Activated CD8-positive, alpha-beta T cell treated with anti-CD3 and anti-CD28 coated beads for 36 hours (primary cell): ENCODE data around the gene SLC46A2. TPM values are rescaled to one million over a fixed set of nuclear protein-coding genes. Genes with fewer than 3 reads are reported as not detected.

Source experiments
- ATAC-seq: fragments of 200-7000 bp; cut with Tn5 transposase; one replicate; pipeline ENCODE4 v1.10.0; 2021; ENCODE audit warnings: mild to moderate bottlenecking, moderate library complexity
- CTCF ChIA-PET: fragments of 350-600 bp; sonication (Branson Sonifier 250); formaldehyde crosslinking; loops from one replicate; lab custom pipeline; 2021; ENCODE audit warnings: antibody characterized with exemption; lab: Charles Lee
- POLR2A ChIA-PET: fragments of 350-600 bp; sonication (Branson Sonifier 250); formaldehyde crosslinking; loops from one replicate; lab custom pipeline; 2021; ENCODE audit warnings: antibody characterized with exemption; lab: Charles Lee
- DNase-seq: peaks from one replicate; pipeline ENCODE4 v3.0.0-alpha.2; 2020
- H3K27ac Mint-ChIP-seq: one replicate; pipeline ENCODE4 v1.8.0; 2021; ENCODE audit warnings: mild to moderate bottlenecking, mixed read lengths
- H3K27me3 Mint-ChIP-seq: one replicate; pipeline ENCODE4 v1.8.0; 2021; ENCODE audit warnings: mixed read lengths
- H3K36me3 Mint-ChIP-seq: one replicate; pipeline ENCODE4 v1.8.0; 2021; ENCODE audit warnings: low read depth, mixed read lengths
- H3K4me1 Mint-ChIP-seq: one replicate; pipeline ENCODE4 v1.8.0; 2021; ENCODE audit warnings: low read depth, mixed read lengths
- H3K4me3 Mint-ChIP-seq: one replicate; pipeline ENCODE4 v1.8.0; 2021; ENCODE audit warnings: mild to moderate bottlenecking, moderate library complexity, mixed read lengths
- H3K9me3 Mint-ChIP-seq: one replicate; pipeline ENCODE4 v1.8.0; 2021; ENCODE audit warnings: mixed read lengths
- intact Hi-C: fragments of 100-400 bp; cut with micrococcal nuclease; formaldehyde crosslinking; loops from one replicate; pipeline ENCODE4 v1.10.0; 2022
- total RNA-seq, 2 experiments: library from RNA; stranded (reverse); gene quantifications; one replicate each; pipeline ENCODE4 v1.2.3, GENCODE V29; 2021
- TF ChIP-seq, protein P1 (sequence below): fragments of 200-600 bp; IDR thresholded peaks from one replicate; pipeline ENCODE4 v1.8.0; 2022; ENCODE audit warnings: antibody characterized with exemption, mild to moderate bottlenecking

SLC46A2 gene
- total RNA-seq, 2 experiments from 2014 or later: not detected

DNA sequence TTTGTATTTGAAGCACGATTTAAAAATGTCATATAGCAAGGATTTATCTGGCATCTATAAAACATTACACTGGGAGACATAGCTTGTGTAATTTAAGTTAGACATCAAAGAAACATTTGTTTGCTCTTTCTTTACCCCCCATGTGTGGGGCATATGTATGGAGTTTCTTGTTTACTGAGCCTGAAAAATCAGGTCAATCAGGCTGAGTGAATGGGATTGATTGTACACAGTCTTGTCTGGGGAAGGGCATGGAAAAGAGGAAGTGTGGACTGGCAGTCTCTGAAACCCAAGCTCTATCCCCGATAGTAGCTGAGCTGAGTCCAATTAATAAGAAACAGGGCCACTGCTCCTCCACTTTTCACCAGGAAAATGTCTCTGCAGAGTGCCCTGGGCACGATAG, 49.4 kb downstream of the SLC46A2 start:
- ChIA-PET POLR2A (no interaction called here), CTCF (interaction anchor here (1.7 to 6.3 kb wide), 2 partner anchors 18 to 62 kb away, joined by 3 to 89 read pairs; no protein-coding TSS in a partner anchor)
- no peak for ATAC-seq
- intact Hi-C loops: loop anchor here (5.0 kb wide), 1 partner anchor 61 kb away; no protein-coding TSS in a partner anchor
- H3K9me3 Mint-ChIP-seq: no peaks in the 10 kb centered on the region
- H3K4me3 Mint-ChIP-seq: no peak overlapping the region
- no peaks in the 10 kb centered on the region for H3K36me3 Mint-ChIP-seq
- DNase-seq: no peak
- H3K27me3 Mint-ChIP-seq: no peaks in the 10 kb centered on the region
- no peak overlapping the region for H3K27ac Mint-ChIP-seq
- peaks cover 10% of the 10 kb centered on the region for H3K4me1 Mint-ChIP-seq
- TF ChIP-seq, protein P1, sequence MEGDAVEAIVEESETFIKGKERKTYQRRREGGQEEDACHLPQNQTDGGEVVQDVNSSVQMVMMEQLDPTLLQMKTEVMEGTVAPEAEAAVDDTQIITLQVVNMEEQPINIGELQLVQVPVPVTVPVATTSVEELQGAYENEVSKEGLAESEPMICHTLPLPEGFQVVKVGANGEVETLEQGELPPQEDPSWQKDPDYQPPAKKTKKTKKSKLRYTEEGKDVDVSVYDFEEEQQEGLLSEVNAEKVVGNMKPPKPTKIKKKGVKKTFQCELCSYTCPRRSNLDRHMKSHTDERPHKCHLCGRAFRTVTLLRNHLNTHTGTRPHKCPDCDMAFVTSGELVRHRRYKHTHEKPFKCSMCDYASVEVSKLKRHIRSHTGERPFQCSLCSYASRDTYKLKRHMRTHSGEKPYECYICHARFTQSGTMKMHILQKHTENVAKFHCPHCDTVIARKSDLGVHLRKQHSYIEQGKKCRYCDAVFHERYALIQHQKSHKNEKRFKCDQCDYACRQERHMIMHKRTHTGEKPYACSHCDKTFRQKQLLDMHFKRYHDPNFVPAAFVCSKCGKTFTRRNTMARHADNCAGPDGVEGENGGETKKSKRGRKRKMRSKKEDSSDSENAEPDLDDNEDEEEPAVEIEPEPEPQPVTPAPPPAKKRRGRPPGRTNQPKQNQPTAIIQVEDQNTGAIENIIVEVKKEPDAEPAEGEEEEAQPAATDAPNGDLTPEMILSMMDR: no peak

DNA sequence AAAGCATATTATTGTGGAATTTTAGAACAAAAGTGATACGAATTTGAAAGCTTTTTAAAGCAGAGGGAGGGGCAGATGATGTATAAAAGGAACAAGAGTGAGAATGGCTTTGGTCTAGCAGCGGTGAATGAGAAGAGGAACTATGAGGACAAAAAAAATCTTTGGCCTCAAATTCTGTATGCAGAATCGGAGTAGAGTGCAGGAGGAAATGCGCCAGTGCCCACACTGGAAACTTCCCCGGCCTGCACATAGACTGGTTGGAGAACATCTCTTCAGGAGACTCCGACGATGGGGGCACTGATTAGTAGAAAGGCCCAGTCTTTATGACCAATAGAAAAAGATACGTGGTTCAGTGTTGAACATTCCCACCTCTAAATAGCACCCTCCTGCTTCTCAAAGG, 51.3 kb downstream of the SLC46A2 start:
- H3K27me3 Mint-ChIP-seq: no peaks in the 10 kb centered on the region
- H3K27ac Mint-ChIP-seq: no peak overlapping the region
- TF ChIP-seq, protein P1: no peak
- CTCF ChIA-PET: interaction anchor here (1.0 kb wide), 1 partner anchor 75 kb away, joined by 3 read pairs; no protein-coding TSS in a partner anchor
- intact Hi-C loops: no loop called here
- DNase-seq (no peak), ATAC-seq (no peak)
- no peaks in the 10 kb centered on the region for H3K36me3 Mint-ChIP-seq
- no peaks in the 10 kb centered on the region for H3K9me3 Mint-ChIP-seq
- no peaks in the 10 kb centered on the region for H3K4me1 Mint-ChIP-seq
- POLR2A ChIA-PET: interaction anchor here (0.7 kb wide), 1 partner anchor 454 kb away, joined by 4 read pairs; no protein-coding TSS in a partner anchor
- H3K4me3 Mint-ChIP-seq: no peak overlapping the region

DNA sequence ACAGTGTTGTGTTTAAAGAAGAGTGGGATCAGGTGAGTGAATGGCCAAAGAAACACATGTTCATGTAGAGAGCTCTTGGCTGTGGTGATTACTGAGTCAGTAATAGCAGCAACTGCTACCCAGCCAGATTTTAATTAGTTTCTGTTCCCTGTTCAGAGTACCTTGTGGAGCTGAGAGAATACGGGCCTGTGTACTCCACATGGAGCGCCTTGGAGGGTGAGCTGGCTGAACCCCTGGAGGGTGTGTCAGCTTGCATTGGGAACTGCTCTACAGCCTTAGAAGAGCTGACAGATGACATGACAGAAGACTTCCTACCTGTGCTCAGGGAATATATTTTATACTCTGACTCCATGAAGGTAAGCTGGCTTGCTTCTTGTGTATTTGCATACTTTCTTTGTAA, 52.3 kb downstream of the SLC46A2 start:
- ATAC-seq: no peak
- ChIA-PET POLR2A (no interaction called here), CTCF (interaction anchor here (1.0 to 1.1 kb wide), 2 partner anchors 65 to 76 kb away, joined by 3 to 6 read pairs; no protein-coding TSS in a partner anchor)
- TF ChIP-seq, protein P1: no peak
- Mint-ChIP-seq H3K36me3 (no peaks in the 10 kb centered on the region), H3K9me3 (no peaks in the 10 kb centered on the region), H3K4me1 (no peaks in the 10 kb centered on the region), H3K27me3 (no peaks in the 10 kb centered on the region), H3K4me3 (no peak overlapping the region), H3K27ac (no peak overlapping the region)
- intact Hi-C loops: no loop called here
- DNase-seq: no peak

DNA sequence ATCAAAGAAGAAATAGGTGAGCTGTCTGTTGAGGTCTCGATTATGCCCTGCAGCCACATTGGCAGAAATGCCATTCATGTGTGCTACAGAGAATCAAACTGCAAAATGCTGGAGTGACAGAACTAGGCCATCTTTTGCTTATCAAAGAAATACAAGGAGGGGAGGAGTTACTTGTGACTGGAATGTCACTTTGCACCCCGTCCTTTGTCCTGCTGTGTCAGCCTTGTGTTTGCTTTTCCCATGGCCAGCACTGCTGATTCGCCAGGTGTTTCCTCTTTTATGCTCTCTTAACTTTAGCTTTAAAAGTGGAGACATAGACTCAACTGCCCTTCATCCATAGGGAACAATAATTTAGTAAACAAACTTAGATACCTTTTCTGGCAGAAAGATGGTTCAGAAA, 54.3 kb downstream of the SLC46A2 start:
- POLR2A ChIA-PET: no interaction called here
- Mint-ChIP-seq H3K36me3 (no peaks in the 10 kb centered on the region), H3K4me3 (no peak overlapping the region), H3K27me3 (no peaks in the 10 kb centered on the region), H3K9me3 (no peaks in the 10 kb centered on the region), H3K27ac (no peak overlapping the region), H3K4me1 (no peaks in the 10 kb centered on the region)
- TF ChIP-seq, protein P1: no peak
- ATAC-seq (no peak), DNase-seq (no peak)
- intact Hi-C loops: no loop called here
- CTCF ChIA-PET: interaction anchor here (0.7 kb wide), 1 partner anchor 66 kb away, joined by 3 read pairs; no protein-coding TSS in a partner anchor

- Mint-ChIP-seq H3K27ac (no peak overlapping the region), H3K9me3 (no peaks in the 10 kb centered on the region), H3K4me3 (no peak overlapping the region), H3K4me1 (peaks cover 2% of the 10 kb centered on the region), H3K27me3 (no peaks in the 10 kb centered on the region), H3K36me3 (peaks cover 1% of the 10 kb centered on the region)
- POLR2A ChIA-PET: no interaction called here
- CTCF ChIA-PET: no interaction called here
- TF ChIP-seq, protein P1: no peak
- ATAC-seq (no peak), DNase-seq (no peak)
- intact Hi-C loops: no loop called here
These were observed 57.6 kb downstream of the SLC46A2 start for GRCh38 chr9:112833081-112833480.
